HG03342 (cell line): ENCODE data around the gene ZNF431.
"Not testable (repeated sequence)": the region's sequence is repeated elsewhere in the genome, so short reads cannot be mapped to it uniquely, and the experiment has no call there.

Experiments
- ATAC-seq: cut with Tn5 transposase; IDR thresholded peaks from one replicate; pipeline ENCODE4 v1.9.1; 2021; ENCODE audit warnings: mild to moderate bottlenecking, moderate library complexity; ENCODE audit not compliant: unreplicated experiment

The ZNF431 gene

GRCh38 chr19:21143854-21144253, 2.0 kb downstream of the ZNF431 start:
- ATAC-seq, result no peak

GRCh38 chr19:21147540-21147939, 5.7 kb downstream of the ZNF431 start:
- no peak for ATAC-seq

GRCh38 chr19:21148681-21149080, 6.8 kb downstream of the ZNF431 start:
- no peak for ATAC-seq

- ATAC-seq, result no peak
These were observed 8.0 kb downstream of the ZNF431 start for GRCh38 chr19:21149877-21150276.

DNA sequence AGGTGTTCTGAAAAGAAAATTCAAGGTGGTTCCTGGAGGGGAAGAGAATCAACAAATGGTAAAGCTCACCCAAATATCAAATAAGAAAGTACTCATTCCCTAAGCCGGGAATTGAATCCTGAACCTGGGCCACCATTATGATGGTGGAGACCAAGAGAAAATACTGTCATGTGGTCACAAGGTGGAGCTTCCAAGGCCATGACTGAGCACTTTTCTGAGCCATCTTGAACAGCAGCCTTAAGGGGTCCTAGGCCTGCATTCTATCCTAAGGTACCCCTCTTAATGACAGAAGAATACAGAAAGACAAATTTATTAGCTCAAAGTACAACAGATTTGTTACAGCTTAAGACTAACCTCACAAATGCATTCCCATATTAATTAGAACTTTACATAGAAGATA, 9.6 kb downstream of the ZNF431 start:
- no peak for ATAC-seq

DNA sequence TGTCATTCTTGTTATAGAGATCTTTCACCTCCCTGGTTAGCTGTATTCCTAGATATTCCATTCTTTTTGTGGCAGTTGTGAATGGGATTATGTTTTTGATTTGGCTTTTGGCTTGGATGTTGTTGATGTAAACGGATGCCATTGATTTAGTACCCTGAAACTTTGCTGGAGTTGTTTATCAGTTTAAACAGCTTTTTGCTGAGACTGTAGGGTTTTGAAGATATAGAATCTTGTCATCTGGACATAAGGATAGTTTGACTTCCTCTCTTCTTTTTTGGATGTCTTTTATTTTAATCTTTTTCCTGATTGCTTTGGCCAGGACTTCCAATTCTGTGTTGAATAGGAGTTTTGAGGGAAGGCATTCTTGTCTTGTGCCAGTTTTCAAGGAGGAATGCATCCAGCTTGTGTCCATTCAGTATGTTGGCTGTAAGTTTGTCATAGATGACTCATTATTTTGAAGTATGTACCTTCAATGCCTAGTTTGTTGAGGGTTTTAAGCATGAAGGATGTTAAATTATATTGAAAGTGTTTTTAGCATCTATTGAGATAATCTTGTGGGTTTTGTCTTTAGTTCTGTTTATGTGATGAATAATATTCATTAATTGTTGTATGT, 16.8 kb downstream of the ZNF431 start:
- no peak for ATAC-seq

GRCh38 chr19:21164541-21164940, 22.7 kb downstream of the ZNF431 start:
- ATAC-seq, result no peak

DNA sequence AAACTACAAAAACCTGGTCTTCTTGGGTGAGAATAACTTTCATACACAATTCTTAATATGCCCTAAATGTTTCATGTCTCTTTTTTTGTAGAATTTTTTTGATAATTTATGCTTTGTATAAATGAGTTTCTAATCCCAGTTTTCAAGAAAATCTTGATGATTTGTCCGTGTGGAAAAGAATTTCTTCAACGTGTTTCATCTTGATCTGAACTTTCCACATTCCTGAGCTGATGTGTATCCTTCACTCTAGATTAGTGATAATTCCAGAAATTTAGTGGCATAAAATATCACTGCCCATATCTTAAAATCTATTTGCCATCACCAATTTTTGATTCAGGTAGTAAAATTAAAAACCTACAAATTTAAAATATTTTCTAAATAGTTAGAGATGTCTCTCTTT, 24.6 kb downstream of the ZNF431 start:
- ATAC-seq, result no peak

DNA sequence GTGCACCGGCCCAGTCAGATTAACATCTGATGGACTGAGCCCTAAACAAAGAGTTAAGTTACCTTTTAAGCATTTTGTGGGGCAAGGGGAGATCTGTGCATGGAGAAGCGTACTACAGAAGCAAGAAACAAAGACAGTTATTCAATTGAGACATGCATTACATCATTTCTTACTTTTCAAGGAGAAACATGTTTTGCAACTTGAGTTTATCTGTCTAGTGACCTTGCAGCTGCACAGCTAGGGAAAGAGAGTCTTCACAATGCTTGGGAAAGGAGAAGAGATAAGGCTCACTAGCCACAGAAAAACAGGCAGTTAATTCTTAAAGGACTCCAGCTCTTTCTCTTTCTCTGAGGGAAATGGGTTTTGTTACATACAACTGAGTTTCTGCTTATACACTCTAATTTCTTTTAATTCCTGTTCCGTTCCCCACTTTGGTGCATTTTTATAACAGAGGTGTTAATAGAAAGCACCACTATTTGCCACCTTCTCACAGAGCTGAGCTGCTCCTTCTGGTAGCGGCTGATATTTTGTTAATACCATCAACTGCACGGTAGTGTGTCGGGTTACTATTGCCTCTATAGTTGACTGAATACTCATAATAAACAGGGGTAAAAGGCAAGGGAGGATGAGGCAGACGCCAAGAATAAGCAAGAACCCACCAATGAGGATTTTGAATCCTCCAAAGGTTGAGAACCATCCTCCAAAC, 55.9 kb downstream of the ZNF431 start:
- no peak for ATAC-seq

DNA sequence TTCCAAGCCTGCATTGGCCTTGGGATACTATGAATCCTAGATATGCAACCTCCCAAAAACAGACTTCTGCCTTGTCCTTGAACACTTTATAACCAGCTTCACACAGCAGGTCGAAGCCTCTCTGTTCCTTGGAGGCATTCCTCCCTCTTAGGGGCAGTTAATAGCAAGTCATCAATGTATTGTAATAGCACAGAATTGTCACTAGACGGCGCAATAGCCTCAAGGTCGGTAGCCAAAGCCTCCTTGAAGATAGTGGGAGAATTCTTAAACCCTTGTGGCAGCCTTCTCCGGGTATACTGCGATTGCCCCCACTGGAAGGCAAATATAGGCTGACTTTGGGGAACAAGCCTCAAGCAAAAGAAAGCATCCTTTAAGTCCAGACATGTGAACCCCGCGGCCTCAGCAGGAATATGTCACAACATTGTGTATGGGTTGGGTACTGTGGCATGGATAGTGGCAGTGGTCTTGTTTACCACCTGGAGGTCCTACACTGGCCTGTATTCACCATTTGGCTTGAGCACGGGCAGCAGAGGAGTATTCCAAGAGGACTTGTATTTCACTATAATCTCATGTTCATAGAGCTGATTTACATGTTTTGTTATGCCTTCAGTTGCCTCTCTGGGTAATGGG, 61.1 kb downstream of the ZNF431 start:
- ATAC-seq, result no peak

DNA sequence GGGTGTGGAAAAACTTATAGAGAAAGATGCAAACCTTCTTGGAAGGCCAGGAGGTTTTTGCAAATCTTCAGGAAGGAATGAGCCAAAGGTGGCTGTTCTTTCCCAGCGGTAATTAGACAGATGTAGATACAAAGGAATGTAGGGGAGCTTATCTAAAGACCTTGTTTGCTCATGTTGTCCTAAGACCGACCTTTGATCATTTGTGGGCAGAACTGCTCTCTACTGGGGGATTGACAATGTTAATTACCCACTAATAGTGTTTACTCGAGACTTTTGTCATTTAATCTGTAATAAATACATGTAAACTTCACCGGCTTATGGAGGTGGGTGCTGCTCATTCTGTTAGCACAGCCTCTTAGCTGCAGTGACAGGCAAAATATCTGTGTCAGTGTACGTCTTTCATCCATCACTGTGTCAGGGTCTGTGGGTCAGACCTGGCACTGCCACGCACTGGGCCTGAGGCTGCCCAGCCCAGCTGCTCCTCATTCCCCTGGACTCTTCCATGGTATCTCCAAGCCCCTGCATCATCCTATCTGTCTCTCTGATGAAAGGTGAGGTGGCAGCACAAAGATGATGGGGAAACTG, 68.3 kb downstream of the ZNF431 start:
- no peak for ATAC-seq

GRCh38 chr19:21221693-21222092, 79.9 kb downstream of the ZNF431 start:
- no peak for ATAC-seq

GRCh38 chr19:21229938-21230337, 88.1 kb downstream of the ZNF431 start:
- not testable (repeated sequence) for ATAC-seq

DNA sequence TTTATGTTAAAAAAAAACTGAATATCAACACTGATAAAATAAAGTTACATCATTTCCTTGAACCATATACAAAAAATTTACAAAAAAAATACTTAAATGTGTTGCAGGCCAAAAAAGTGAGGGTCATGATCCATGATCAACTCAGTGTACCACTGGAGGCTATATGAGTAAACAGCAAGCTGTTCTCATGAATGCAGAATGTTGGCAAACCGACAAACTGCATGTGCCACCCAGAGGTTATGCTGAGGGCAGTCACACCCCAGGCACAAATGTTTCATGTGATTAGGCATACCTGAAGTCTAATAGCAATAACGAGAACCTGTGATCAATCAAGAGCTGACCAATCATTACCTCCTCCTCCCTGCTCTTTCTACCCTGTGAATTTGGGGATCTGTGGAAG, 91.9 kb downstream of the ZNF431 start:
- no peak for ATAC-seq

DNA sequence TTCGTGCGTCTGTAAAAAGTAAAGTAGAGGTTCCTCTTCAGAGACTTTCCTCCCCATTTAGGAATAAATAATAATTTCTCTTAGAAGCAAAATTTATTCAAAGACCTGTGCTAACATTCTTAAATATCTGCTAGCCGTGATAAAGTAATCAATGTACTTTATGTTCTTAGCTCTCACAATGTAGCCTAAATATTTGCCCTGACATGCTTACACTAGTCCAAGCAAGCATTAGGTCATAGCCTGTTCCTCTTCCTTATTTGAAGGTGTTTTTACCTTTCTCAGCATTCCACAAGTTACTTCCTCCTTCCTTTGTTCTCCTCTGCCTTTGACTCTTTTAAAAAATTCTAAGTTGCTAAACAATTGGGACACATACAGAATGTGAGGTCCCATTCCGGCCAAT, 94.9 kb downstream of the ZNF431 start:
- not testable (repeated sequence) for ATAC-seq

GRCh38 chr19:21238670-21239069, 96.8 kb downstream of the ZNF431 start:
- no peak for ATAC-seq
